ENCODE data around the gene GFOD1.

The GFOD1 gene

GRCh38 chr6:13453771-13454251, 33.6 kb downstream of the GFOD1 start:
- no CpG with 5 or more reads among the region's 2 CpGs for WGBS, 2 donors (ENCODE audit: extremely low coverage in 2 of 2, insufficient read length in 2 of 2, insufficient replicate concordance in 1 of 2)
- H3K4me3 ChIP-seq (ENCODE audit: low read length in 2 of 2), result no peak overlapping the region
- no peak overlapping the region for H2AK5ac ChIP-seq (ENCODE audit: low read depth, low read length)
- no peak overlapping the region for H2AFZ ChIP-seq (ENCODE audit: low read length)
- DNase-seq (ENCODE audit: low spot score), result no peak
- H3K36me3 ChIP-seq (replicated peaks in 1 of 2; ENCODE audit: control insufficient read depth in 2 of 2, insufficient read depth in 2 of 2, low read length in 2 of 2), result no peaks in the 10 kb centered on the region
- no peak overlapping the region for H2BK12ac ChIP-seq (ENCODE audit: low read length)
- no peak overlapping the region for H3K23ac ChIP-seq (ENCODE audit: low read depth, low read length, poor library complexity)
- H2BK120ac ChIP-seq (ENCODE audit: low read depth, low read length), result no peak overlapping the region
- no peak overlapping the region for H4K8ac ChIP-seq (ENCODE audit: low read depth, low read length)
- no peak overlapping the region for H3K4me2 ChIP-seq (ENCODE audit: insufficient read depth, low read length, poor library complexity, severe bottlenecking)
- no peaks in the 10 kb centered on the region for H3K27me3 ChIP-seq (ENCODE audit: control insufficient read depth in 3 of 3, insufficient read depth in 3 of 3, low read depth in 1 of 3, low read length in 3 of 3)
- H4K91ac ChIP-seq (ENCODE audit: low read depth, low read length, poor library complexity), result no peak overlapping the region
- no peak overlapping the region for H2BK15ac ChIP-seq (ENCODE audit: low read length)
- no peak overlapping the region for H3K9ac ChIP-seq (ENCODE audit: low read depth, low read length, poor library complexity)
- H3K14ac ChIP-seq (ENCODE audit: low read length), result no peak overlapping the region
- no peak overlapping the region for H2BK5ac ChIP-seq (ENCODE audit: low read length)
- no peaks in the 10 kb centered on the region for H3K79me1 ChIP-seq (ENCODE audit: low read depth, low read length)
- no peak overlapping the region for H3K27ac ChIP-seq (replicated peaks; ENCODE audit: low read length)
- H3K9me3 ChIP-seq (replicated peaks in 1 of 2; ENCODE audit: control insufficient read depth in 2 of 2, insufficient read depth in 1 of 2, low read depth in 1 of 2, low read length in 2 of 2), result peaks cover 0 to 4% of the 10 kb centered on the region in 2 donors
- H3K4ac ChIP-seq (ENCODE audit: low read length), result no peak overlapping the region
- peaks cover 0 to 5% of the 10 kb centered on the region in 2 donors for H3K4me1 ChIP-seq (ENCODE audit: control insufficient read depth in 2 of 2, insufficient read depth in 1 of 2, low read depth in 1 of 2, low read length in 2 of 2)
- H3K18ac ChIP-seq (ENCODE audit: low read length), result no peak overlapping the region

DNA sequence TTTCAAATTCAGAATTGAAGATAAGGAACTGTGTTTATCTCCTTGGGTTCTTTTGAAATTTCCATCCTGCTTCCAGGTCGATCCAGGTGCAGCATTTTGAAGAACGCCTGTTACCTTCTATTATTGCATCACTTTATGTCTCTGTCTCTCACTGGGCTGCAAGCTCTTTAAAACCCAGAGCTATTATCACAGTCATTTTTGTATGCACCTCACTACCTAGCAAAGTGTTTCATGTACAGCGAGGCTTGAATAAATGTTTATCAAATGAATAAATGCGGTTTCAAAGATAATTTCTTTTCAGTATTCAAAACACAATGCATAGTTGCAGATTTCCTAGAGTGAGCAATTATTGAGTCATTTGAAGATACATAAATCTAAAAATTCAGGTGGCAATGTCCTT, 34.2 kb downstream of the GFOD1 start:
- no peak overlapping the region for H4K8ac ChIP-seq (ENCODE audit: low read depth, low read length)
- no peak overlapping the region for H2BK15ac ChIP-seq (ENCODE audit: low read length)
- no peaks in the 10 kb centered on the region for H3K79me1 ChIP-seq (ENCODE audit: low read depth, low read length)
- peaks cover 0 to 4% of the 10 kb centered on the region in 2 donors for H3K9me3 ChIP-seq (replicated peaks in 1 of 2; ENCODE audit: control insufficient read depth in 2 of 2, insufficient read depth in 1 of 2, low read depth in 1 of 2, low read length in 2 of 2)
- H3K23ac ChIP-seq (ENCODE audit: low read depth, low read length, poor library complexity), result no peak overlapping the region
- no peak overlapping the region for H2BK120ac ChIP-seq (ENCODE audit: low read depth, low read length)
- no peak overlapping the region for H3K9ac ChIP-seq (ENCODE audit: low read depth, low read length, poor library complexity)
- no peak overlapping the region for H2AK5ac ChIP-seq (ENCODE audit: low read depth, low read length)
- H3K14ac ChIP-seq (ENCODE audit: low read length), result no peak overlapping the region
- DNase-seq (ENCODE audit: low spot score), result no peak
- H3K36me3 ChIP-seq (replicated peaks in 1 of 2; ENCODE audit: control insufficient read depth in 2 of 2, insufficient read depth in 2 of 2, low read length in 2 of 2), result no peaks in the 10 kb centered on the region
- H3K4me3 ChIP-seq (ENCODE audit: low read length in 2 of 2), result no peak overlapping the region
- H2BK12ac ChIP-seq (ENCODE audit: low read length), result no peak overlapping the region
- H2BK5ac ChIP-seq (ENCODE audit: low read length), result no peak overlapping the region
- no peak overlapping the region for H3K18ac ChIP-seq (ENCODE audit: low read length)
- no peak overlapping the region for H3K4ac ChIP-seq (ENCODE audit: low read length)
- H3K4me1 ChIP-seq (ENCODE audit: control insufficient read depth in 2 of 2, insufficient read depth in 1 of 2, low read depth in 1 of 2, low read length in 2 of 2), result peaks cover 0 to 5% of the 10 kb centered on the region in 2 donors
- H3K27me3 ChIP-seq (ENCODE audit: control insufficient read depth in 3 of 3, insufficient read depth in 3 of 3, low read depth in 1 of 3, low read length in 3 of 3), result no peaks in the 10 kb centered on the region
- no peak overlapping the region for H3K27ac ChIP-seq (replicated peaks; ENCODE audit: low read length)
- H2AFZ ChIP-seq (ENCODE audit: low read length), result no peak overlapping the region
- WGBS, 2 donors (ENCODE audit: extremely low coverage in 2 of 2, insufficient read length in 2 of 2, insufficient replicate concordance in 1 of 2), result no CpG with 5 or more reads among the region's 4 CpGs
- H4K91ac ChIP-seq (ENCODE audit: low read depth, low read length, poor library complexity), result no peak overlapping the region
- H3K4me2 ChIP-seq (ENCODE audit: insufficient read depth, low read length, poor library complexity, severe bottlenecking), result no peak overlapping the region

- whole genome bisulfite sequencing, 2 donors (ENCODE audit: extremely low coverage in 2 of 2, insufficient read length in 2 of 2, insufficient replicate concordance in 1 of 2), result no CpG with 5 or more reads among the region's 11 CpGs
- Histone ChIP-seq H3K27ac (replicated peaks; ENCODE audit: low read length) (no peak overlapping the region), H2BK15ac (ENCODE audit: low read length) (no peak overlapping the region), H4K91ac (ENCODE audit: low read depth, low read length, poor library complexity) (no peak overlapping the region), H2BK5ac (ENCODE audit: low read length) (no peak overlapping the region), H4K8ac (ENCODE audit: low read depth, low read length) (no peak overlapping the region), H3K9ac (ENCODE audit: low read depth, low read length, poor library complexity) (no peak overlapping the region), H3K18ac (ENCODE audit: low read length) (no peak overlapping the region), H2AK5ac (ENCODE audit: low read depth, low read length) (no peak overlapping the region), H3K4me1 (ENCODE audit: control insufficient read depth in 2 of 2, insufficient read depth in 1 of 2, low read depth in 1 of 2, low read length in 2 of 2) (peaks cover 0 to 8% of the 10 kb centered on the region in 2 donors), H3K4me3 (ENCODE audit: low read length in 2 of 2) (no peak overlapping the region), H3K79me1 (ENCODE audit: low read depth, low read length) (no peaks in the 10 kb centered on the region), H3K23ac (ENCODE audit: low read depth, low read length, poor library complexity) (no peak overlapping the region), H2AFZ (ENCODE audit: low read length) (no peak overlapping the region), H3K9me3 (replicated peaks in 1 of 2; ENCODE audit: control insufficient read depth in 2 of 2, insufficient read depth in 1 of 2, low read depth in 1 of 2, low read length in 2 of 2) (peaks cover 0 to 4% of the 10 kb centered on the region in 2 donors), H3K4me2 (ENCODE audit: insufficient read depth, low read length, poor library complexity, severe bottlenecking) (no peak overlapping the region), H2BK120ac (ENCODE audit: low read depth, low read length) (no peak overlapping the region), H3K27me3 (ENCODE audit: control insufficient read depth in 3 of 3, insufficient read depth in 3 of 3, low read depth in 1 of 3, low read length in 3 of 3) (no peaks in the 10 kb centered on the region), H3K36me3 (replicated peaks in 1 of 2; ENCODE audit: control insufficient read depth in 2 of 2, insufficient read depth in 2 of 2, low read length in 2 of 2) (no peaks in the 10 kb centered on the region), H3K4ac (ENCODE audit: low read length) (no peak overlapping the region), H2BK12ac (ENCODE audit: low read length) (no peak overlapping the region), H3K14ac (ENCODE audit: low read length) (no peak overlapping the region)
- DNase-seq (ENCODE audit: low spot score), result no peak
Measured at GRCh38 chr6:13452346-13453117, 34.9 kb downstream of the GFOD1 start.

DNA sequence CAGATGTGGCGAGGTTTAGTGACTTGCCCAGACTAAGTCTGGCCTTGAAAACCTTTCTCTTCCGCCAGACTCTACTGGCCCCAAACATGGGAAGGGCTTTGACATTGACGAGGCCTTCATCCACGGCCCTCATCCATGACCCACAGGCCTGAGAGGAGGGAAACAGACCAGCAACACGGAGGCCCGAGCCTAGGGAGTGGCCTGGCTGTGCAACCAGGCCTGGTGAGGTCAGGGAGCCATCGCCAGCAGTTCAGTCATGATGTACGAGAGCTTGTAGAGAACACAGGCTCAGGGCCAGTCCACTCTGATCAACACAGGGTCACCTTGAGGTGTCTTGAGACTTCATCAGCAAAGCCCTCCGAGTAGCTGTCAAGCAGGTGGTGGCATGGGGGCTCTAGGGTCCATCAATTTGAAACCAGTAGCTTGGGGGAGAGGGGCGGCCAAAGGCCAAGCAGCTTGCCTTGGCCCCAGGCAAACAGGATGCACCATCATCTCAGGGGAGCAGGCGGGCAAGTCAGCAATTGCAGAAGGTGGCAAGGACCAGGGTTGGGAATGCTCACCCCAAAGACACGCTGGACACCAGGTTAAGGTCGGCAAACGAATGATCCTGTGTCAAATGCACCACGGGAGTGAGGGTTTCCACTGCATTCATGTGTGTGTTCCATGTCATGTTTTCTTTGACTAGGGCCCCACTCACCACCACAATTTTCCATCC, 36.1 kb downstream of the GFOD1 start:
- Histone ChIP-seq H3K4me2 (ENCODE audit: insufficient read depth, low read length, poor library complexity, severe bottlenecking) (no peak overlapping the region), H2AFZ (ENCODE audit: low read length) (no peak overlapping the region), H3K9me3 (replicated peaks in 1 of 2; ENCODE audit: control insufficient read depth in 2 of 2, insufficient read depth in 1 of 2, low read depth in 1 of 2, low read length in 2 of 2) (peaks cover 0 to 4% of the 10 kb centered on the region in 2 donors), H4K8ac (ENCODE audit: low read depth, low read length) (no peak overlapping the region), H2BK5ac (ENCODE audit: low read length) (no peak overlapping the region), H3K4me3 (ENCODE audit: low read length in 2 of 2) (no peak overlapping the region), H2BK15ac (ENCODE audit: low read length) (no peak overlapping the region), H3K4me1 (ENCODE audit: control insufficient read depth in 2 of 2, insufficient read depth in 1 of 2, low read depth in 1 of 2, low read length in 2 of 2) (peaks cover 0 to 8% of the 10 kb centered on the region in 2 donors), H3K4ac (ENCODE audit: low read length) (no peak overlapping the region), H3K36me3 (replicated peaks in 1 of 2; ENCODE audit: control insufficient read depth in 2 of 2, insufficient read depth in 2 of 2, low read length in 2 of 2) (no peaks in the 10 kb centered on the region), H3K79me1 (ENCODE audit: low read depth, low read length) (no peaks in the 10 kb centered on the region), H3K18ac (ENCODE audit: low read length) (no peak overlapping the region), H3K14ac (ENCODE audit: low read length) (no peak overlapping the region), H4K91ac (ENCODE audit: low read depth, low read length, poor library complexity) (no peak overlapping the region), H3K9ac (ENCODE audit: low read depth, low read length, poor library complexity) (no peak overlapping the region), H2BK120ac (ENCODE audit: low read depth, low read length) (no peak overlapping the region), H3K27ac (replicated peaks; ENCODE audit: low read length) (no peak overlapping the region), H3K23ac (ENCODE audit: low read depth, low read length, poor library complexity) (no peak overlapping the region), H2BK12ac (ENCODE audit: low read length) (no peak overlapping the region), H2AK5ac (ENCODE audit: low read depth, low read length) (no peak overlapping the region), H3K27me3 (ENCODE audit: control insufficient read depth in 3 of 3, insufficient read depth in 3 of 3, low read depth in 1 of 3, low read length in 3 of 3) (no peaks in the 10 kb centered on the region)
- no CpG with 5 or more reads among the region's 15 CpGs for WGBS, 2 donors (ENCODE audit: extremely low coverage in 2 of 2, insufficient read length in 2 of 2, insufficient replicate concordance in 1 of 2)
- no peak for DNase-seq (ENCODE audit: low spot score)

All from neuronal stem cell (in vitro differentiated cells).